Skeletal muscle tissue (tissue), 4 donors: ENCODE data around the gene PALD1. TPM values are rescaled to one million over a fixed set of nuclear protein-coding genes. Genes with fewer than 3 reads are reported as not detected.
"Not testable (repeated sequence)": the region's sequence is repeated elsewhere in the genome, so short reads cannot be mapped to it uniquely, and the experiment has no call there.

Experiments
- H3K27ac ChIP-seq: one replicate; pipeline ENCODE4 v1.7.0; 2013; ENCODE audit warnings: mild to moderate bottlenecking, low read depth, low read length, inconsistent platforms
- H3K27me3 ChIP-seq, 3 donors: one replicate each; pipeline ENCODE4 v1.7.0; 2013; ENCODE audit warnings: low read length in 3 of 3; ENCODE audit not compliant: control insufficient read depth in 3 of 3, insufficient read depth in 3 of 3
- H3K36me3 ChIP-seq, 3 donors: one replicate each; pipeline ENCODE4 v1.7.0; 2013; ENCODE audit warnings: low read length in 3 of 3; ENCODE audit not compliant: control insufficient read depth in 3 of 3, insufficient read depth in 3 of 3
- H3K4me1 ChIP-seq, 3 donors: one replicate each; pipeline ENCODE4 v1.7.0; 2013; ENCODE audit warnings: low read length in 3 of 3, mild to moderate bottlenecking in 3 of 3; ENCODE audit not compliant: control insufficient read depth in 3 of 3, insufficient read depth in 3 of 3
- H3K4me3 ChIP-seq, 3 donors: one replicate each; pipeline ENCODE4 v1.7.0; 2013; ENCODE audit warnings: low read length in 3 of 3
- H3K9ac ChIP-seq, 3 donors: one replicate each; pipeline ENCODE4 v1.7.0; 2013; ENCODE audit warnings: low read length in 3 of 3, mild to moderate bottlenecking in 3 of 3, moderate library complexity in 2 of 3, low read depth in 1 of 3
- H3K9me3 ChIP-seq, 3 donors: one replicate each; pipeline ENCODE4 v1.7.0; 2013; ENCODE audit warnings: low read length in 3 of 3; ENCODE audit not compliant: control insufficient read depth in 3 of 3
- total RNA-seq: library from RNA; depleted of rRNA; stranded (reverse); fragments of >200 nt; gene quantifications from one replicate; pipeline ENCODE4 v1.2.3, GENCODE V29; 2014
- donor health status: Osteomylitis.

Gene PALD1
- total RNA-seq, 1 donor from 2014 or later, result 15.7 TPM

- no peaks in the 10 kb centered on the region for H3K4me1 ChIP-seq
These were observed 135.4 kb downstream of the PALD1 start for GRCh38 chr10:70613941-70614340.

GRCh38 chr10:70614364-70614763 is 135.8 kb downstream of the PALD1 start:
- not testable (repeated sequence) for H3K4me3 ChIP-seq, H3K27me3 ChIP-seq, H3K9me3 ChIP-seq, H3K36me3 ChIP-seq, H3K9ac ChIP-seq, H3K27ac ChIP-seq, H3K4me1 ChIP-seq

More at GRCh38 chr10:70613941-70614340, 135.4 kb downstream of the PALD1 start:
- H3K27me3 ChIP-seq, result no peaks in the 10 kb centered on the region
- H3K27ac ChIP-seq, result no peak overlapping the region
- no peaks in the 10 kb centered on the region for H3K36me3 ChIP-seq
- H3K9ac ChIP-seq, result no peak overlapping the region
- no peaks in the 10 kb centered on the region for H3K9me3 ChIP-seq
- H3K4me3 ChIP-seq, result no peak overlapping the region

GRCh38 chr10:70615211-70615610 is 136.6 kb downstream of the PALD1 start:
- Histone ChIP-seq H3K27me3 (no peaks in the 10 kb centered on the region), H3K27ac (no peak overlapping the region), H3K9me3 (peaks cover 0 to 6% (median 0%) of the 10 kb centered on the region in 3 donors), H3K36me3 (no peaks in the 10 kb centered on the region), H3K4me1 (no peaks in the 10 kb centered on the region), H3K4me3 (no peak overlapping the region), H3K9ac (no peak overlapping the region)

GRCh38 chr10:70615784-70616522 is 137.4 kb downstream of the PALD1 start:
- Histone ChIP-seq H3K4me3 (no peak overlapping the region), H3K9ac (no peak overlapping the region), H3K27me3 (no peaks in the 10 kb centered on the region), H3K36me3 (no peaks in the 10 kb centered on the region), H3K4me1 (no peaks in the 10 kb centered on the region), H3K9me3 (peaks cover 0 to 9% (median 0%) of the 10 kb centered on the region in 3 donors), H3K27ac (no peak overlapping the region)

GRCh38 chr10:70616761-70617160 is 138.2 kb downstream of the PALD1 start:
- no peak overlapping the region for H3K27ac ChIP-seq
- H3K27me3 ChIP-seq, result no peaks in the 10 kb centered on the region
- H3K36me3 ChIP-seq, result no peaks in the 10 kb centered on the region
- no peak overlapping the region for H3K4me3 ChIP-seq
- H3K9me3 ChIP-seq, result peaks cover 0 to 9% (median 0%) of the 10 kb centered on the region in 3 donors
- H3K4me1 ChIP-seq, result no peaks in the 10 kb centered on the region
- H3K9ac ChIP-seq, result no peak overlapping the region

Other genes starting within 250 kb of the PALD1 start
- 59.5 TPM for gene PPA1, start 245.3 kb upstream of the PALD1 start, total RNA-seq
- under 0.01 TPM for gene NPFFR1, start 194.8 kb upstream of the PALD1 start, total RNA-seq
- 10.4 TPM for gene LRRC20, start 96.1 kb upstream of the PALD1 start, total RNA-seq
- gene EIF4EBP2, start 74.6 kb upstream of the PALD1 start, total RNA-seq, result 39.7 TPM
- not detected for gene NODAL, start 37.1 kb upstream of the PALD1 start, total RNA-seq
- 2.1 TPM for gene PRF1, start 124.0 kb downstream of the PALD1 start, total RNA-seq
- gene ADAMTS14, start 193.7 kb downstream of the PALD1 start, total RNA-seq, result 5.7 TPM